Mammary epithelial cell (primary cell): ENCODE results near the gene NTHL1.

Experiments used
- EZH2 ChIP-seq: IDR thresholded peaks from 2 replicates; pipeline ENCODE4 v1.6.1; 2012; ENCODE audit warnings: low read length, inconsistent platforms, borderline replicate concordance
- TF ChIP-seq, protein P1 (sequence below), 2 donors: IDR thresholded peaks in 1 of 2; conservative IDR thresholded peaks in 1 of 2; 2 replicates each; pipeline ENCODE4 v1.5.1; 2011 to 2012; ENCODE audit warnings: inconsistent platforms in 2 of 2, low read length in 2 of 2, mild to moderate bottlenecking in 2 of 2, control low read depth in 1 of 2, low read depth in 1 of 2; ENCODE audit not compliant: insufficient read depth in 1 of 2; ENCODE audit errors: extremely low read depth in 1 of 2

DNA sequence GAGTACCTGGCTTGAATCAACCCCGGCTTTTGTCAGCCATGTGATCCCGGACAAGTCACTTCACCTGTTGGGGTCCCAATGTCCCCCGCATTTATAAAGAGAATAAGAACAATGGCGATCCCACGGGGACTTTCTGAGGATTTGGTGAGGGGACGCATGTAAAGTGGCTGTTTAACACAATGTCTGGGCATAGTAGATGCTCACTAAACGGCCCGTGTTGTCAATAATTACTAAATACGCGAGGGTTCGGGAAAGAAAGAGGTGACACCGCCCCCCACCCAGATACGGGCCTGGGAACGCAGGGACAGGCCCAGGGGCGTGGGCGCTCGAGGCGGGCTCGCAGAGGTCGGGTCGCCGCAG is 56.1 kb downstream of the NTHL1 start:
- TF ChIP-seq, protein P1, sequence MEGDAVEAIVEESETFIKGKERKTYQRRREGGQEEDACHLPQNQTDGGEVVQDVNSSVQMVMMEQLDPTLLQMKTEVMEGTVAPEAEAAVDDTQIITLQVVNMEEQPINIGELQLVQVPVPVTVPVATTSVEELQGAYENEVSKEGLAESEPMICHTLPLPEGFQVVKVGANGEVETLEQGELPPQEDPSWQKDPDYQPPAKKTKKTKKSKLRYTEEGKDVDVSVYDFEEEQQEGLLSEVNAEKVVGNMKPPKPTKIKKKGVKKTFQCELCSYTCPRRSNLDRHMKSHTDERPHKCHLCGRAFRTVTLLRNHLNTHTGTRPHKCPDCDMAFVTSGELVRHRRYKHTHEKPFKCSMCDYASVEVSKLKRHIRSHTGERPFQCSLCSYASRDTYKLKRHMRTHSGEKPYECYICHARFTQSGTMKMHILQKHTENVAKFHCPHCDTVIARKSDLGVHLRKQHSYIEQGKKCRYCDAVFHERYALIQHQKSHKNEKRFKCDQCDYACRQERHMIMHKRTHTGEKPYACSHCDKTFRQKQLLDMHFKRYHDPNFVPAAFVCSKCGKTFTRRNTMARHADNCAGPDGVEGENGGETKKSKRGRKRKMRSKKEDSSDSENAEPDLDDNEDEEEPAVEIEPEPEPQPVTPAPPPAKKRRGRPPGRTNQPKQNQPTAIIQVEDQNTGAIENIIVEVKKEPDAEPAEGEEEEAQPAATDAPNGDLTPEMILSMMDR (conservative IDR thresholded peaks at IDR 0.05 in 1 of 2, IDR thresholded peaks at IDR 0.05 in 1 of 2; ENCODE audit: extremely low read depth in 1 of 2, insufficient read depth in 1 of 2, low read depth in 1 of 2, low read length in 2 of 2): no peak
- no peak for TF ChIP-seq EZH2
